NOMO-1 treated with dmso at 0.1 percent for 144 hours (cell line): Measurements from ENCODE around the gene OR52B6.
"Not testable (repeated sequence)": the region's sequence is repeated elsewhere in the genome, so short reads cannot be mapped to it uniquely, and the experiment has no call there.

Experiments used
- DNase-seq: peaks from one replicate; lab custom pipeline; 2025; ENCODE audit not compliant: unreplicated experiment; lab: John Stamatoyannopoulos, UW

OR52B6 gene

DNA sequence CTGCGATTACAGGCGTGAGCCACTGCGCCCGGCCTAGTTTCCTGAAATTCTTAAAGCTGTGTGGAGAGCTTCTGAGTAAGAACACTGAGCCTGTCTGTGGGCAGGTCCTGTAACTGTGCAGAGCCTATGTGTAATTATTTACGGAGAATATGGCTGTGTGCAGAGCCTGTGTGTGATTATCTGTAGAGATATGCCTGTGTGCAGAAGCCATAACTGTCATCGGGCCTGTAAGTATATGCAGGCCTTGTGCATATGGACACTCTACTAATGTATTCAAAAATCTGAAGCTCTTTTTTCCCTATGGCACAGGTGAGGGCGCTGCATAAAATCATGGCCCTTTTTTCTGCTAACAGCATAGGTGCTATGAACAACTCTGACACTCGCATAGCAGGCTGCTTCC lies at the start of gene OR52B6:
Gene OR52B6 (plus strand): TSS at position 301 of the 400 bp plus-strand sequence. CDS start 0 bp downstream, at position 301.
- DNase-seq: no peak

DNA sequence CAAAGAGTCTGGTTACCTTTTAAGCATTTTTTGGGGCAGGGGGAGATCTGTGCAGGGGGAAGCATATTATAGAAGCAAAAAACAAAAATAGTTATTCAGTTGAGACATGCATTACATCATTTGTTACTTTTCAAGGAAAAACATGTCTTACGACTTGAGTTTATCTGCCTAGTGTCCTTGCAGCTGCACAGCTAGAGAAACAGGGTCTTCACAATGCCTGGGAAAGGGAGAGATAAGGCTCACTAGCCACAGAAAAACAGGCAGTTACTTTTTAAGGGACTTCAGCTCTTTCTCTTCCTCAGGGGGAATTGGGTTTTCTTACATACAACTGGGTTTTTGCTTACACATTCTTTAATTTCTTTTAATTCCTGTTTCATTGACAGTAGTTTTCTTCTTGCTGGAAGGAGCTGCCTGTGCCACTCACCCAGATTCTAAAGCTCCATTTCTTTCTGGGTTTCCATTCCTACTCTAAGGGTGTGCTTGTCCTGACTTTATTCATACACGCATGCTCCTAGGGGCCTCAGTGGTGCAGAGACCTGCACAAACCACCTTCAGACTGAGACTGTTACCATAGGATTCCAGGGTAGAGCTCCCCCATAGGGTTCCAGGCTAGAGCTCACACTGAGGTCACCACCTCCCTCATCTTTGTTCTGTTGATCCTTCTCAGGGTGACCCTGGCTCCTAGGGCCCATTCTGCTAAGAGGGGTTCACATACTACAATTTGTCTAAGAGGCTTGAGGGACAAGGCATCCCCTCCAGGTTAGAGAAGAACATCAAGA lies 49.4 kb upstream of the OR52B6 start:
- no peak for DNase-seq

- DNase-seq: no peak
Observed at GRCh38 chr11:5534046-5534445, 46.6 kb upstream of the OR52B6 start.

DNA sequence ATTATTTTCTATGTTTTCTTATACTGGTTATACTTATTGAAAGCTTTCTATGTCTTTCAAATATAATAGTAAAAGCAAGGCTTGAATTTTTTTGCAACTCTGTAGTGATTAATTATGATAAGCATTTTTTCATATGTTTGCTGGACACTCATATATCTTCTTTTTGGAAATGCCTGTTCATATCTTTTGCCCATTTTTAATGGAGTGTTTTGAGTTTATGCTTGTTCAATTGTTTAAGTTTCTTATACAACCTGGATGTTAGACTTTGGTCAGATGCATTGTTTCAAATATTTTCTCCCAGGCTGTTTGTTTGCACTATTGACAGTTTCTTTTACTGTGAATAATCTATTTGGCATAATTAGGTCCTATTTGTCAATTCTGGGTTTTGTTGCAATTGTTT lies 44.2 kb upstream of the OR52B6 start:
- no peak for DNase-seq

DNA sequence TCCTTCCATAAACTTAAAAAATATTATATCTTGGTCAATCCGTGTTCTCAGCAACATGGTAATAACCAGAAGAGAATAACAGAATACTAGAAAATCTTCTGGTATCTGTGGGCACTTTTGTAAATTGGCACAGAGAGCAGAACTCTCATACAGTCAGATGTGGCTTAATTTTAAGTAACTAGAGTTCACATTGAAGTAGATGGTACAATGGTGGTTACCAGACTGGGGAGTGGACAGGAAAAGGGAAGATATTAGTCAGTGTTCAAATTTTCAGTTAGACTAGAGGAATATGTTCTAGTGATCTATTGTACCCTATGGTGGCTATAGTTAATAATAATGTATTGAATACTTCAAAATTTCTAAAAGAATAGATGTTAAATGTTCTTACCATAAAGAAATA lies 39.2 kb upstream of the OR52B6 start:
- DNase-seq: no peak

- no peak for DNase-seq
Observed at GRCh38 chr11:5546457-5546856, 34.2 kb upstream of the OR52B6 start.

DNA sequence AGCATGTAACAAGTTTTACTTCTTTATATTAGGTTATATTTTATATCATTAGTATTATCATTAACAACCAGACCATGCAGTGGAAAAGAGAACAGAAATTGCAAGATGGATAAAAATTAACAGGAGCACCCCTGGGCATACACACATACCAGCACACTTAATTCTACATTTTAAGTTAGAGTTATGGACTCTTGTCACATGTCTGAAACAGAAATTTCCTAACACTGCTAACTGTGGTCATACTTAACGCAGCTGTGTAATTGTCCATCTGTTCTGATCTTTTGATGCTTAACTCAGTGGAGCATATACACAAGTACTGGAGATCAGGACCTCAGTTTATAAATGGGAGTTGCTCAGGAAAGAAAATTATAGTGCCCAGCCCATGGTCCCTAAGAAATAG lies 32.7 kb upstream of the OR52B6 start:
- DNase-seq: no peak

DNA sequence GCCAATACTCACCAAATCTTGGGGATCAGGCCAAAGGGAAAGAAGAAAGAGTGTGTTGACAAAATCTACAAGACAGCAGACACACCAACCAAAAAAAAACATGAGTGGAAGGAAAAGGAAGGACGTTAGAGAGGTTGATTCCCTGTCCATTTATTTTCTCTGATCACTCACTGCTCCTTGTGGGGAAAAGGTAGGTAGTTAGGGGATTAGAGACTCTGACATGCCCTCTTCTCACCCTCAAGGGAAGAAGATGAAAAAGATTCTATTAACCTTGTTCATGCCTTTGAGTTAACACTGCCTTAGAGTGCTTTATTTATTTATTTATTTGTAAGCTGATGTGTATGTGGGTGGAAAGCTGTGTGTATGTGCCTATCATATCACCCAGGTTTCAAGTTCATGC lies 32.2 kb upstream of the OR52B6 start, which contains the start of gene OR52H1:
Gene OR52H1 (minus strand): TSS at position 101 of the 400 bp plus-strand sequence. CDS start 3,035 bp downstream, outside the sequence.
- DNase-seq: no peak

DNA sequence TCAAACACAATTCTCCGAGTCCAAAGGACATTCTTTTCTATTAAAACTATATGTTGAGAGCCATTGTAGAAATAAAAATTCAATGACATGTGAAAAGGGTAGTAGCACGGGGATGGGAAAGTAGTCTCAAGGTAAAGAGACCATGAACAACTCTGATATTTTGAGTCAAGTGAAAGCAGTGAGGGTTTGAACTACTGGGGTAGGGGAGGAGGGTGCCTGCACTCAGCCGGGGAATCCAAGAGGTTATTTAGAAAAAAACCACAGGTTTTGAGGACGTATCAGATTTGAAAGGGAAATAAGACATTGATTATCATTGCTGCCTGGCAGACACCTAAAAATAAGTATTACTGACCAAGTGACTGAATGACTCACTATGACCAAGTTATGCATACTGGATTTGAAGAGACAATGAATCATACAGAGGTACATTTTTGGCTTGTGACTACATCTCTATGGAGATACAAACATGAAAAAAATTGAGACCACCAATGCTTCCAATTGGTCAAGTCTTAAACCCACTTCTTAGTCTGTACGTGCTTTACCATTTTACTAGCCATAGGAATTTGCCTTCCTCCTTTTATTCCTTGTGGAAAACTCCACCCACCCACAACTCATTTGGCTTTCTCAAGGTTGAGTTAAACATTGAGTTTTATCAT lies 30.1 kb upstream of the OR52B6 start:
- no peak for DNase-seq

DNA sequence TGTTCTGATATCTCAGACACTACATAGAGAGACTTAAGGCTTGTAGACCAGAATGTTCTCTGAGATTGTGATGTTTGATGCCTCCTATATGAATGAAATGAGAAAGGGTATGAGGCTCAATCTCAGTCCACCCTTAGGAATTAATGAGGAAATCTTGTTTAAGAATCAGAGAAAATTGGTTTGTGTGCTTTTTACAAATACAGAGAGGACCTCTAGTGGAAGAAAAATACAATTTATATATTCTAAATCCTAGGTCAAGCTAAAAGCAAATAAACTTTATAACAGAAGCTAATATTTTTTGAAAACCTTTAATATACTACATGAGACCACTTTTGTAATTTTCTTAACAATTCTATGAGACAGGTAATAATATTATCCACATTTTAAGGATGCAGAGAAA lies 27.3 kb upstream of the OR52B6 start:
- no peak for DNase-seq

GRCh38 chr11:5556596-5557188 lies 24.0 kb upstream of the OR52B6 start:
- DNase-seq: no peak

GRCh38 chr11:5557751-5558150 lies 22.9 kb upstream of the OR52B6 start:
- no peak for DNase-seq

DNA sequence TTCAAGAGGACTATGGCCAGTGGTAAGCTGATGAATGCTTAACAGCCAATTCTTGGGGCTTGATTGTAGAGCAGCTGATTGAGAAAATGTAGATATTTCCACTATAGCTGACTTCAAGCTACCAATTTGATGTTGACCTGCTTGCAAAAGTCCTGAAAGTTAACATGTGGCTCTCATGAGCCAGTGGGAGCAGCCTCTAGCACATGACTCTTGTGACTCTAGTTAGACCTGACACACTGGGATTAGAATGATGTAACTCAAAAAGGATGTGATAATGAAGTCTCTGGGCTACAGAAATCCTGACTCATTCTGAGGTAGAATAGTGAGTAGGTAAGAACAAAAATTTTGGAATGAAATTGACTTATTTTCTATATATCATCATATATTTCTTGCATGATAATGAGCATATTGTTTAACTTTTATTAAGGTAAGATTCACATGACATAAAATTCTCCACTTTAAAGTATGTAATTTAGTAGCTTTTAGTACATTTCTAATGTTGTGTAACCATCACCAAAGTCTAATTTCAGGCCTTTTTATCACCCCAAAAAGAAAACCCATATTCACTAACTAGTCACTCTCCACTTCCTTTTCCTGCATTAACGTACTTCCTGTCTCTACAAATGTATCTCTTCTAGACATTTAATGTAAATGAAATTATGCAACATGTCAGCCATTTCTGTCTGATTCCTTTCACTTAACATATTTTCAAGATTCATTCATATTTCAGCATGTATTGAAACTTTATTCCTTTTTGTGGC lies 16.2 kb upstream of the OR52B6 start:
- no peak for DNase-seq

- DNase-seq: no peak
Observed at GRCh38 chr11:5574654-5575053, 6.0 kb upstream of the OR52B6 start.

DNA sequence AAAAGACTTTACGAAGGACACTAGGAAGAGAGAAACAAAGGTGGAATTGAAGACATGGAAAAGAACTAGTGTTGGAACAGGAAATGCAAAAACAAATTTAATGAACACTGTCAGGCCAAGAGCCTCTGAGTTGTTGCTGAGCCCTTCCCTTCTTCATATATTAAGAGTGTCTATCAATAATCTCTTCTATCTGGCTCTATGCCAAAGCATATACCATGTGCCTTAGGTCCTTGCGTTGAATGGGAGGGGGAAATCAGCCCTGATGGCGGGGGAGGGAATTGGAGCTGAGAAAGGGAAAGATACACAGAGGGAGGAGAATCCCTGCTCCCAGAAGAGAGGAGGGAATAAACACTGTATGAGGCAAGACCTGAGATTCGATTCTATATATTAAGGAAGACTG lies 5.5 kb upstream of the OR52B6 start:
- no peak for DNase-seq

DNA sequence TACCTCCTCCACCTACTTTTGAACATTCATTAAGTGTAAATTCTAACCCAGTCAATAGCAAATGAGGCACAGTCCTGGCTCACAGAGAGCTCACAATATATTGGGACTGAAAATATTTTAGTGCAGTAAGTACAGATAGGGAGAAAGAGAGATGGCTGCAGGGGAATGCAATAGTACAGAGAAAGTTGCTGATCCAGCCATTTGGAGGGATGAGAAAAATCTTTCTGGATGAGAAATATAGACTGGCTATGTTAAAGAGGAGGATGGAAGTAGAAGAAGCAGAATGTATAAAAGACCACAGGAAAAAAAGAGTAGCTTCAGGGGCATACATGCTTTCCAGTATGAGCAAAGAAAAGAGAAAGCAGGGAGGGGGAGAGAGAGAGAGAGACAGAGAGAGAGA lies 3.6 kb upstream of the OR52B6 start:
- DNase-seq: no peak

GRCh38 chr11:5581014-5581413 lies 337 bp downstream of the OR52B6 start:
- no peak for DNase-seq

DNA sequence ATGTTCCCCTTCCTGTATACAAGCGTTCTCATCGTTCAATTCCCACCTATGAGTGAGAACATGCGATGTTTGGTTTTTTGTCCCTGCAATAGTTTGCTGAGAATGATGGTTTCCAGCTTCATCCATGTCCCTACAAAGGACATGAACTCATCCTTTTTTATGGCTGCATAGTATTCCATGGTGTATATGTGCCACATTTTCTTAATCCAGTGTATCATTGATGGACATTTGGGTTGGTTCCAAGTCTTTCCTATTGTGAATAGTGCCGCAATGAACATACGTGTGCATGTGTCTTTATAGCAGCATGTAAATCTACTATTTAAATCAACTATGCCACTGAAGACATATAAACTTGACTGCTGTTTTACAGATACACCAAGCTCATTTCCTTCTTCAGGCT lies 3.8 kb downstream of the OR52B6 start:
- DNase-seq: not testable (repeated sequence)

- not testable (repeated sequence) for DNase-seq
Observed at GRCh38 chr11:5589906-5590305, 9.2 kb downstream of the OR52B6 start.

- no peak for DNase-seq
Observed at GRCh38 chr11:5591613-5592012, 10.9 kb downstream of the OR52B6 start.

- DNase-seq: no peak
Observed at GRCh38 chr11:5592615-5593014, 11.9 kb downstream of the OR52B6 start.
